AG09319 (cell line): ENCODE measurements around the gene BMP3.

ENCODE experiments used
- DNase-seq: peaks from one replicate; pipeline ENCODE4 v3.0.0-alpha.2; 2010; ENCODE audit warnings: low read depth; ENCODE audit errors: extremely low read depth
- CTCF ChIP-seq: IDR thresholded peaks from 2 replicates; pipeline ENCODE4 v1.5.1; 2011; ENCODE audit warnings: low read depth, mild to moderate bottlenecking, inconsistent platforms, low read length, moderate library complexity

The BMP3 gene

DNA sequence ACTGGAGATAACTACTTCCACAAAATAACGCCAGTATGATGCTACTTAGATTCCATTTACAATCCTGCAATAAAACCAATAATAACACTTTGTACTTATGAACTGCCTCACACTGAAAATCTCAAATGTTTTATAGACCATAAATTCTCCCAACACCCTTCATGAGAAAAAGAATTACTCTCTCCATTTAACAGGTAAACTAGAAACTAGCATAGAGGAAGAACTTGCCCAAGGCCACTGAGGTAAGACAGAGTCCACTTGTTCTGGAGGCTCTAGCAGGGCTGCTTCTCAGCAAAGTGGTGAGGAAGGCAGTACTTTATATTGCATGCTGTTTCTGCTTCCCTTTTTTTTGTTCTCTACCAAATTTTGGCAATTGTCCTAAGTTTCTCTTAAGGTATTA, 11.5 kb upstream of the BMP3 start:
- TF ChIP-seq CTCF = no peak
- DNase-seq = no peak

- no peak for DNase-seq
- no peak for TF ChIP-seq CTCF
Measured at GRCh38 chr4:81021142-81021944, 9.2 kb upstream of the BMP3 start.

DNA sequence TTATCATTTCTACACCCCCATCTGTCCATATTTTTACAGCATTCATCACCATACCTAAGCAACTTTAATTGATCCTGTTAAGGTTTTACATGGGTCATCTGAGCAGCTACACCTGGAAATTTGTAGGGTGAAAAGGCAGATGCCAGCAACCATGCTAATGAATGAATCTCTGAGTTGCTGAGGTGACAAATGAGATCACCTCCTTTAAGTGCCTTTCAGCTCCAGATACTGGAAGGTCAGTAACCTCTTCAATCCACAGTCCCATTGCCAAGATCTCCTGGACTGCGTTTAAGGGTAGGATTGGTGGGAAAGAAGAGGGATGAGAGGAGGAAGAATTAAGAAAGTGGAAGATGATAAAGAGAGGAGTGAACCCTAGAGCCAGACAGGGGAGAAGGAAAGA, 8.5 kb upstream of the BMP3 start:
- no peak for TF ChIP-seq CTCF
- no peak for DNase-seq

DNA sequence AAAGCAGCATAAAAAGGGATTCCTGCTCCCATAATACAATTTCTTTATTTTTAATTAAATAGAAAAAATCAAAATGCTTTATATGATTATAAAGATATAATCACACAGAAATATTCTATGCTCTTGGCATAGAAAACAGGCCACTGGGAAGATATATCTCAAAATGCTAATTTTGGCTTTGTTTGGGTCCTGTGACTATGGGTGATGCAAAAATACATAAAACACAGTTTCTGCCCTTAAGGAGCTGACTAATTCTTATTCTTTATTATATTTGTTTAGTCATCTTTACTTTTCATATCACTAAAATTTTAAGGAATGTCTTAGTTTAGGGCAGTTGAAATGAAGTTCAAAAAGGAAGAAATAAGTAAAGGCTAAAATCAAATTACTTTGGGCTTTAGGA, 7.0 kb upstream of the BMP3 start:
- no peak for DNase-seq
- TF ChIP-seq CTCF = no peak

DNA sequence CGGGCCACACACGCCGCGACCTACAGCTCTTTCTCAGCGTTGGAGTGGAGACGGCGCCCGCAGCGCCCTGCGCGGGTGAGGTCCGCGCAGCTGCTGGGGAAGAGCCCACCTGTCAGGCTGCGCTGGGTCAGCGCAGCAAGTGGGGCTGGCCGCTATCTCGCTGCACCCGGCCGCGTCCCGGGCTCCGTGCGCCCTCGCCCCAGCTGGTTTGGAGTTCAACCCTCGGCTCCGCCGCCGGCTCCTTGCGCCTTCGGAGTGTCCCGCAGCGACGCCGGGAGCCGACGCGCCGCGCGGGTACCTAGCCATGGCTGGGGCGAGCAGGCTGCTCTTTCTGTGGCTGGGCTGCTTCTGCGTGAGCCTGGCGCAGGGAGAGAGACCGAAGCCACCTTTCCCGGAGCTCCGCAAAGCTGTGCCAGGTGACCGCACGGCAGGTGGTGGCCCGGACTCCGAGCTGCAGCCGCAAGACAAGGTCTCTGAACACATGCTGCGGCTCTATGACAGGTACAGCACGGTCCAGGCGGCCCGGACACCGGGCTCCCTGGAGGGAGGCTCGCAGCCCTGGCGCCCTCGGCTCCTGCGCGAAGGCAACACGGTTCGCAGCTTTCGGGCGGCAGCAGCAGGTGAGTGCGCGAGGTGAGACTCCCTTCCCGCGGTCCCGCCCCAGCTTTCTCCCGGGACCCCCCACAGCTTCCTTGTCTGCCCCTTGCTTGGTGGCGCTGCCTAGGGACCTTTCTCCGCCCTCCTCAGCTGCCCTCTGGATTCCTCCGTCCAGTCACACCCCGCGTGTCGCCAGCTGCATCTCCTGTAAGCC, 678 bp downstream of the BMP3 start:
- no peak for TF ChIP-seq CTCF
- DNase-seq = no peak

- DNase-seq = no peak
- TF ChIP-seq CTCF = no peak
Measured at GRCh38 chr4:81031796-81032551, 1.5 kb downstream of the BMP3 start.
